Mucosa of rectum (tissue), 2 donors: ENCODE data around the gene NACAD.

ENCODE experiments used
- H3K27ac ChIP-seq, 2 donors: one replicate each; pipeline ENCODE4 v1.7.0; 2013; ENCODE audit warnings: inconsistent platforms in 2 of 2, low read depth in 2 of 2, low read length in 2 of 2
- H3K27me3 ChIP-seq, 2 donors: one replicate each; pipeline ENCODE4 v1.7.0; 2013; ENCODE audit warnings: low read length in 2 of 2; ENCODE audit not compliant: control insufficient read depth in 2 of 2, insufficient read depth in 2 of 2
- H3K36me3 ChIP-seq, 2 donors: one replicate each; pipeline ENCODE4 v1.7.0; 2013; ENCODE audit warnings: low read length in 2 of 2; ENCODE audit not compliant: control insufficient read depth in 2 of 2, insufficient read depth in 2 of 2
- H3K4me1 ChIP-seq, 2 donors: one replicate each; pipeline ENCODE4 v1.7.0; 2013; ENCODE audit warnings: low read length in 2 of 2, mild to moderate bottlenecking in 1 of 2; ENCODE audit not compliant: control insufficient read depth in 2 of 2, insufficient read depth in 2 of 2
- H3K4me3 ChIP-seq, 2 donors: one replicate each; pipeline ENCODE4 v1.7.0; 2013; ENCODE audit warnings: low read length in 2 of 2
- H3K9ac ChIP-seq, 2 donors: one replicate each; pipeline ENCODE4 v1.7.0; 2013; ENCODE audit warnings: low read length in 2 of 2, low read depth in 1 of 2, mild to moderate bottlenecking in 1 of 2
- H3K9me3 ChIP-seq, 2 donors: one replicate each; pipeline ENCODE4 v1.7.0; 2013; ENCODE audit warnings: low read length in 2 of 2; ENCODE audit not compliant: control insufficient read depth in 2 of 2
- donor health status: healthy.
- donor health status: Normal muscosa, but diverticular disease.

NACAD gene

GRCh38 chr7:45092100-45092930 is 3.5 kb upstream of the NACAD start:
- no peaks in the 10 kb centered on the region for H3K36me3 ChIP-seq
- H3K27ac ChIP-seq = no peak overlapping the region
- H3K4me3 ChIP-seq = no peak overlapping the region
- H3K9me3 ChIP-seq = no peaks in the 10 kb centered on the region
- H3K4me1 ChIP-seq = peaks cover 0 to 3% of the 10 kb centered on the region in 2 donors
- peaks cover 6 to 9% of the 10 kb centered on the region in 2 donors for H3K27me3 ChIP-seq
- H3K9ac ChIP-seq = no peak overlapping the region

- H3K27me3 ChIP-seq = peaks cover 6 to 9% of the 10 kb centered on the region in 2 donors
- peak overlapping the region; percentile 55 for H3K4me3 ChIP-seq
- peak overlapping the region in 1 of 2 donors; percentile 42 for H3K9ac ChIP-seq
- no peaks in the 10 kb centered on the region for H3K36me3 ChIP-seq
- H3K9me3 ChIP-seq = no peaks in the 10 kb centered on the region
- H3K27ac ChIP-seq = no peak overlapping the region
- H3K4me1 ChIP-seq = peaks cover 0 to 3% of the 10 kb centered on the region in 2 donors
Measured at GRCh38 chr7:45089341-45089891, 647 bp upstream of the NACAD start.

GRCh38 chr7:45088146-45088701 is 545 bp downstream of the NACAD start:
- peaks cover 6 to 9% of the 10 kb centered on the region in 2 donors for H3K27me3 ChIP-seq
- no peak overlapping the region for H3K9ac ChIP-seq
- H3K36me3 ChIP-seq = no peaks in the 10 kb centered on the region
- no peaks in the 10 kb centered on the region for H3K9me3 ChIP-seq
- H3K4me1 ChIP-seq = peaks cover 0 to 3% of the 10 kb centered on the region in 2 donors
- H3K4me3 ChIP-seq = no peak overlapping the region
- no peak overlapping the region for H3K27ac ChIP-seq

- no peak overlapping the region for H3K9ac ChIP-seq
- no peaks in the 10 kb centered on the region for H3K9me3 ChIP-seq
- H3K4me3 ChIP-seq = no peak overlapping the region
- no peaks in the 10 kb centered on the region for H3K36me3 ChIP-seq
- H3K27me3 ChIP-seq = peaks cover 6 to 9% of the 10 kb centered on the region in 2 donors
- peaks cover 0 to 3% of the 10 kb centered on the region in 2 donors for H3K4me1 ChIP-seq
- no peak overlapping the region for H3K27ac ChIP-seq
Measured at GRCh38 chr7:45087301-45088145, 1.2 kb downstream of the NACAD start.

GRCh38 chr7:45086331-45087065 is 2.3 kb downstream of the NACAD start:
- Histone ChIP-seq H3K36me3 (no peaks in the 10 kb centered on the region), H3K9ac (no peak overlapping the region), H3K27ac (no peak overlapping the region), H3K4me3 (no peak overlapping the region), H3K4me1 (peaks cover 0 to 3% of the 10 kb centered on the region in 2 donors), H3K9me3 (no peaks in the 10 kb centered on the region), H3K27me3 (peaks cover 6 to 9% of the 10 kb centered on the region in 2 donors)

GRCh38 chr7:45085619-45086200 is 3.1 kb downstream of the NACAD start:
- no peak overlapping the region for H3K27ac ChIP-seq
- H3K27me3 ChIP-seq = peaks cover 6 to 9% of the 10 kb centered on the region in 2 donors
- H3K9ac ChIP-seq = no peak overlapping the region
- no peaks in the 10 kb centered on the region for H3K36me3 ChIP-seq
- peaks cover 0 to 3% of the 10 kb centered on the region in 2 donors for H3K4me1 ChIP-seq
- H3K4me3 ChIP-seq = no peak overlapping the region
- no peaks in the 10 kb centered on the region for H3K9me3 ChIP-seq

GRCh38 chr7:45084901-45085618 is 3.7 kb downstream of the NACAD start:
- Histone ChIP-seq H3K4me3 (no peak overlapping the region), H3K9me3 (no peaks in the 10 kb centered on the region), H3K9ac (no peak overlapping the region), H3K27ac (no peak overlapping the region), H3K4me1 (peaks cover 0 to 3% of the 10 kb centered on the region in 2 donors), H3K36me3 (no peaks in the 10 kb centered on the region), H3K27me3 (peaks cover 6 to 9% of the 10 kb centered on the region in 2 donors)

- H3K36me3 ChIP-seq = no peaks in the 10 kb centered on the region
- no peak overlapping the region for H3K27ac ChIP-seq
- H3K27me3 ChIP-seq = peaks cover 2 to 4% of the 10 kb centered on the region in 2 donors
- no peaks in the 10 kb centered on the region for H3K9me3 ChIP-seq
- no peak overlapping the region for H3K4me3 ChIP-seq
- no peak overlapping the region for H3K9ac ChIP-seq
- peaks cover 0 to 3% of the 10 kb centered on the region in 2 donors for H3K4me1 ChIP-seq
Measured at GRCh38 chr7:45084336-45084735, 4.4 kb downstream of the NACAD start.
